Natural killer cell (primary cell): ENCODE data around the gene DENND4B. TPM values are rescaled to one million over a fixed set of nuclear protein-coding genes. Genes with fewer than 3 reads are reported as not detected.
A peak's percentile ranks its signal among the peaks of the same experiment; 100 is the strongest.
"Not testable (repeated sequence)": the region's sequence is repeated elsewhere in the genome, so short reads cannot be mapped to it uniquely, and the experiment has no call there.

Source experiments
- ATAC-seq, 3 donors: fragments of 150-1000 bp in 2 of 3; fragments of 200-7000 bp in 1 of 3; cut with Tn5 transposase; 1 replicate in 1 of 3; 2 replicates in 2 of 3; pipeline ENCODE4 v1.10.0; 2021; ENCODE audit warnings: mild to moderate bottlenecking in 2 of 3, moderate library complexity in 2 of 3
- DNase-seq, 2 donors: peaks; one replicate each; pipeline versions ENCODE4 v3.0.0 to v3.0.0-alpha.2; 2013 to 2021; ENCODE audit warnings: mixed read lengths in 1 of 2
- H3K27ac ChIP-seq: one replicate; pipeline ENCODE4 v1.5.1; 2013; ENCODE audit warnings: mild to moderate bottlenecking, low read length
- H3K27me3 ChIP-seq: one replicate; pipeline ENCODE4 v1.6.1; 2013; ENCODE audit warnings: low read length; ENCODE audit not compliant: control insufficient read depth, insufficient read depth
- H3K36me3 ChIP-seq: one replicate; pipeline ENCODE4 v1.6.1; 2013; ENCODE audit warnings: low read length; ENCODE audit not compliant: control insufficient read depth, insufficient read depth
- H3K4me1 ChIP-seq: one replicate; pipeline ENCODE4 v1.6.1; 2013; ENCODE audit warnings: low read length; ENCODE audit not compliant: control insufficient read depth, insufficient read depth
- H3K4me3 ChIP-seq: one replicate; pipeline ENCODE4 v1.5.1; 2013; ENCODE audit warnings: low read length
- H3K9me3 ChIP-seq: one replicate; pipeline ENCODE4 v1.6.1; 2013; ENCODE audit warnings: low read length; ENCODE audit not compliant: control insufficient read depth, insufficient read depth
- H3K27ac Mint-ChIP-seq, 2 donors: one replicate each; pipeline ENCODE4 v1.8.0; 2022; ENCODE audit warnings: mild to moderate bottlenecking in 2 of 2, mixed read lengths in 2 of 2, moderate library complexity in 1 of 2
- H3K27me3 Mint-ChIP-seq, 2 donors: one replicate each; pipeline ENCODE4 v1.8.0; 2022; ENCODE audit warnings: low read depth in 2 of 2, mixed read lengths in 2 of 2
- H3K36me3 Mint-ChIP-seq: one replicate; pipeline ENCODE4 v1.8.0; 2022; ENCODE audit warnings: mixed read lengths
- H3K4me1 Mint-ChIP-seq, 2 donors: one replicate each; pipeline ENCODE4 v1.8.0; 2022; ENCODE audit warnings: mixed read lengths in 2 of 2
- H3K4me3 Mint-ChIP-seq: one replicate; pipeline ENCODE4 v1.8.0; 2022; ENCODE audit warnings: mild to moderate bottlenecking, moderate library complexity, mixed read lengths
- H3K9me3 Mint-ChIP-seq, 2 donors: one replicate each; pipeline ENCODE4 v1.8.0; 2022; ENCODE audit warnings: mixed read lengths in 2 of 2
- CTCF ChIP-seq: fragments of 200-600 bp; IDR thresholded peaks from one replicate; pipeline ENCODE4 v1.8.0; 2022; ENCODE audit warnings: antibody characterized with exemption
- WGBS: methylation state at CpG from one replicate; pipeline ENCODE4 v1.1.7; 2013; ENCODE audit warnings: missing lambda C conversion rate; ENCODE audit not compliant: insufficient coverage; 5-methylcytosine and 5-hydroxymethylcytosine counted together
- intact Hi-C: fragments of 100-400 bp; cut with micrococcal nuclease; formaldehyde crosslinking; loops from one replicate; pipeline ENCODE4 v1.14.2; 2022
- total RNA-seq, 4 donors: library from RNA; stranded (reverse); fragments of 120-200 nt in 1 of 4; gene quantifications; one replicate each; pipeline versions ENCODE4 v1.2.3 to v1.2.4, GENCODE V29; 2013 to 2022

DENND4B gene
- total RNA-seq, 3 donors from 2014 or later (not counting 1 experiment from before 2014, with no cell fraction given): 244 to 322 (median 291) TPM

GRCh38 chr1:153912349-153912748, 34.2 kb downstream of the DENND4B start:
- Mint-ChIP-seq H3K36me3 (peaks cover 1% of the 10 kb centered on the region), H3K9me3 (no peaks in the 10 kb centered on the region), H3K27me3 (no peaks in the 10 kb centered on the region), H3K4me3 (peak overlapping the region; percentile 2), H3K27ac (peak overlapping the region; percentile 38 to 68), H3K4me1 (peaks cover 26 to 28% of the 10 kb centered on the region in 2 donors)
- Histone ChIP-seq H3K36me3 (peaks cover 12% of the 10 kb centered on the region), H3K9me3 (no peaks in the 10 kb centered on the region), H3K4me1 (no peaks in the 10 kb centered on the region), H3K27me3 (no peaks in the 10 kb centered on the region), H3K4me3 (no peak overlapping the region), H3K27ac (no peak overlapping the region)
- intact Hi-C loops: no loop called here
- 36% methylated on average over 2 of the region's 2 CpGs for WGBS
- TF ChIP-seq CTCF: no peak
- ATAC-seq (no peak), DNase-seq (no peak)

GRCh38 chr1:153910560-153910959, 36.0 kb downstream of the DENND4B start:
- peak overlapping the region; percentile 33 to 45 for H3K27ac Mint-ChIP-seq
- ATAC-seq, H3K27me3 Mint-ChIP-seq, DNase-seq, intact Hi-C loops, H3K4me1 ChIP-seq, H3K9me3 Mint-ChIP-seq, H3K9me3 ChIP-seq, H3K27me3 ChIP-seq, H3K4me3 ChIP-seq, H3K27ac ChIP-seq, H3K36me3 Mint-ChIP-seq, H3K4me3 Mint-ChIP-seq: not testable (repeated sequence)
- peaks cover 11% of the 10 kb centered on the region for H3K36me3 ChIP-seq
- 73% methylated on average over 2 of the region's 6 CpGs for WGBS
- H3K4me1 Mint-ChIP-seq: peaks cover 22 to 32% of the 10 kb centered on the region in 2 donors

- H3K4me3 ChIP-seq: no peak overlapping the region
- H3K27ac ChIP-seq: no peak overlapping the region
- peaks cover 15% of the 10 kb centered on the region for H3K36me3 ChIP-seq
- WGBS: 100% methylated on average over 1 of the region's 6 CpGs
- no peaks in the 10 kb centered on the region for H3K9me3 ChIP-seq
- no peak overlapping the region for H3K27ac Mint-ChIP-seq
- H3K27me3 ChIP-seq: no peaks in the 10 kb centered on the region
- no peak for DNase-seq
- no peak for ATAC-seq
- TF ChIP-seq CTCF: no peak
- no peak overlapping the region for H3K4me3 Mint-ChIP-seq
- H3K9me3 Mint-ChIP-seq: no peaks in the 10 kb centered on the region
- H3K4me1 Mint-ChIP-seq: peaks cover 22 to 37% of the 10 kb centered on the region in 2 donors
- no peaks in the 10 kb centered on the region for H3K27me3 Mint-ChIP-seq
- peaks cover 6% of the 10 kb centered on the region for H3K4me1 ChIP-seq
- intact Hi-C loops: no loop called here
- peaks cover 6% of the 10 kb centered on the region for H3K36me3 Mint-ChIP-seq
Measured at GRCh38 chr1:153908071-153908470, 38.4 kb downstream of the DENND4B start.

GRCh38 chr1:153907134-153907533, 39.4 kb downstream of the DENND4B start:
- ATAC-seq (no peak), DNase-seq (no peak)
- Histone ChIP-seq H3K4me1 (peaks cover 9% of the 10 kb centered on the region), H3K9me3 (no peaks in the 10 kb centered on the region), H3K4me3 (no peak overlapping the region), H3K27me3 (no peaks in the 10 kb centered on the region), H3K27ac (no peak overlapping the region), H3K36me3 (peaks cover 13% of the 10 kb centered on the region)
- WGBS: 95% methylated on average over 4 of the region's 6 CpGs
- peaks cover 18 to 38% of the 10 kb centered on the region in 2 donors for H3K4me1 Mint-ChIP-seq
- intact Hi-C loops: no loop called here
- no peaks in the 10 kb centered on the region for H3K27me3 Mint-ChIP-seq
- peak overlapping the region; percentile 1 to 8 for H3K27ac Mint-ChIP-seq
- no peaks in the 10 kb centered on the region for H3K9me3 Mint-ChIP-seq
- H3K4me3 Mint-ChIP-seq: no peak overlapping the region
- peaks cover 6% of the 10 kb centered on the region for H3K36me3 Mint-ChIP-seq
- TF ChIP-seq CTCF: no peak
